Hematopoietic multipotent progenitor cell treated with erythropoietin and hydrocortisone succinate and interleukin-3 and kit ligand, for 17 days (in vitro differentiated cells): Measurements from ENCODE around the gene NR6A1.

Experiments used
- DNase-seq: peaks from one replicate; pipeline ENCODE4 v3.0.0-alpha.2; 2015; ENCODE audit warnings: low spot score

The NR6A1 gene

DNA sequence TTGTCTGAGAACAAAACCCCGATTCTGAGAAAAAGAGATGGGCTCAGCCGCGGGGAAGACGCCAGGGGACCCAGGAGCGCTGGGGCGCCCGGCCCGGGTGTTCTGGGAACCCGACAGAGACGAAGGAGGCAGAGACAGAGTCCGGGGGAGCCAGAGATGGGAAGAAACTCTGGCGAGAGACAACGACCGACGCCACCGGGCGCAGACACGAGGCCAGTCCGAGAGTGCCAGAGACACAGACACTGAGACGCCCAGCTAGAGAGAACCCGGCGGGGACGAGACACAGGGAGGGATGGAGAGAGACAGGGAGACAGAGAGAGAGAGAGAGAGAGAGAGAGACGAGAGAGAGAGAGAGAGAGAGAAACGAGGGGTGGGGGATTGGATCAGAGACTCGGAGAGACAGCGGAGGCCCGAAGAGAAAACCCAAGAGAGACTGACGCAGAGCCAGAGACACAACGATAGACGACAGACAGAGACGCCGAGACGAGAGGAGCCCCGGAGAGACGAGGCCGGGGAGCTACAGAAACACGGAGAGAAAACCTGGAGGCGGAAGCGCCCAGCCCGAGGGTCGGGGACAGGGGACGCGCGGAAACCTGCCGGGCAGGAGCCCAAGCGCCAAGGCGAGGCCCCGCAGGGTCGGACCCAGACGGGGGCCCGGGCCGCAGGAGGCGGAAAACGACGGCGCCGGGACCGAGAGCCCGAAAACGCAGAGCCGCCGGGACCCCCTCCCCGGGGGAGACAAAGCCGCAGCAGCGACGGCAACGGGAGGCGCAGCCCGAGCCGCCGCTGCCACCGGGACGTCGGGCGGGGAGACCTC, 267.2 kb downstream of the NR6A1 start:
- DNase-seq = no peak

DNA sequence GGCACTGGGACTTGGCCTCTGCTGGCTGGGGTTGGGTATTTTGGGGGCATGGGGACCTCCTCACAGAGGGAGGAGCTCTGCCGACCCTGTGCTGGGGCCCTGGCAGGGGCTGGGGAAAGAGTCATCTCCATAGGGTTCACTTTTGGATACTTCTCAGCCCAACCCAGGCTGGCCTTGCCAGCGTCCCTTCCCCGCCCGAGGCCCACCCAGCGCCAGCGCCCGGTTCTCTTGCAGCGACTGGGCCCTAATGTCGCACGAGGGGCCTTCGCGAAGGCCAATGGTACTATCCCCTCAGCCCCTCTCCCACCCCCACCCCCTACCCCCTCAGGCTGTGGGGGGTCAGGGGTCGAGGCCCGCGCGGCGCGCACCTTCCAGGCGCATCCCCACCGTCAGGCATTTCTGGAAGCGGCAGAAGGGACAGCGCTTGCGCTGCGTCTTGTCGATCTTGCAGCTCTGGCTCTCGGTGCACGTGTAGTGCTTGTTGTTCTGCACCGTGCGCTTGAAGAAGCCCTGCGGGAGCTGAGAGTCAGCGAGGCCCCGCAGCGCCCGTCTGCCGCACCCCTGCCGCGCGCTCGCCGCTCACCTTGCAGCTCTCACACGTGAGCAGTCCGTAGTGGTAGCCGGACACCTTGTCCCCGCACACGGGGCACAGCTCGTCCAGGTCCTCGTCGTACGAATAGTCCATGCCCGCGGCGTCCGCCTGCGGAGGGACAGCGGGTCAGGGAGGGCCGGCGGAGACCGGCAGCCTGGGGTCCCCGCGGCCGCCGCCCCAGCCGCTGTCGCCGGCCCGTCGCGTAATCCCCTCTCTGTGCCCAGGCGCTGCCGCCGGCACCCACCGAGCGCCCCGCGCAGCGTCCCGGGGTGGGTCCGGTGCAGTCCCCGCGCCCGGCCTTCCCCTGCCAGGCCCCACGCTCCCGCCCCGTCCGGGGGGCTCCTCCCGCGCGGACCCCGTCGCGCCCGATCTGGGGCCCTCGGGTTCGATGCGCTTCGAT, 268.1 kb downstream of the NR6A1 start:
- no peak for DNase-seq

DNA sequence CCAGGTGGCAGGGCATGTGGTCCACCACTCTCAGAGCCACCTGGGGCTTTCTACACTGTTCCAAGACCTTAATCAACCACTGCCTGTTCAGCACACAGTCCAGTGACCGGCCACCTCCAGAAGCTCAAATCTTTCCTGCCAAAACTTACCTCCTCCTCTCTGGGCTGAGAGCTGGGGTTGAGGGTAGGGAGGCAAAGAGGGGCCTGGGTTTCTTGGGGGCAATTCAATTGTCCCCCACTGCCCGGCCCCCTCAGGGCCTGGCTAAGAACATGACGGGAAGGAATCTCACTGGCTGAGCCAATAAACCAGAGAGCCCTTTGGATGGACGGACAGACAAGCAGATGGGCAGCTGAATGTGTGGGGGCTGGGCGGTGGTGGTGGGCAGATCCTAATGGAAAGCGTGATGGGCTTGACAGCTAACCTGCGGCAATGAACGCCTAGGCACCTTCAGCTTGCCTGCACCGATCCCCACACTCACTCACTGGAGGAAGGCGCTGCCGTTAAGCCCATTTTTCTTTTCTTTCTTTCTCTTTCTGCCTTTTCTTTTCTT, 269.3 kb downstream of the NR6A1 start:
- no peak for DNase-seq

DNA sequence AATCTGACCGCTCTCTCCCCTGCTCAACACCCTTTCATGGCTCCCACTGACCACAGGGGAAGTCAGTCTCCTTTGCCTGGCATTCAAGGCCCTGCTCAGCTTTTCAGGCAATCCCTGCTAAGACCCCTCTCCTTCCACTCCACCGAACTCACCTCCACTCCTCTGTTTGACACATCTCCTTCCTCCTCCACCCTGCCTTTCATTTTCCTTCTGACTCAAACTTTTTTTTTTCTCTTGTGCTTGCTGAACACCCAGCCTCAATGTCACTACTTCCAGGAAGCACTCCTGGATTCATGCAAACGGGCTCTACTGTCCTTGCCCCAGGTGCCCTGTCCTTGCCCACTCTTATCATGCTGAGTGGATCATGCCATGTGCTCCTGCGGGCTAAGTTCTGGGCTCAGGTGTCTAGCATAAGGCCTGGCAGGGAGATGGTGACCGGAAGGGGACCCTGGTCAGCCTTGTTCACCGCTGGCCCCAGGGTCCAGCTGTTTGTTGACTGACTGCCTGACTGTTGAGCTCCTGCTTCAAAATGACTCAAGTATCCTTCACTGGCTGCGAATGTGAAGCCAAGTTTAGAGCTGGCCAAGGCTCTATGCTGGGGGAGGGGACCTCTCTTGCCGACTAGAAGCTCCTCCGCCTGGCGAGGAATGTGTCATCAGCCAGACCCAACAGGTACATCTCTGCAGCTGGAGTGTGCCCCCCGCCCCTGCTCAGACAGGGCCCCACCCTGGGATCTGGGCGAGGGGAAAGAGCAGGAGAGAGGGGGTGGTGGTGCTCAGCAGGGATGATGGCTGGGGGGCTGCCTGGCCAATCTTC, 270.1 kb downstream of the NR6A1 start:
- DNase-seq = no peak

DNA sequence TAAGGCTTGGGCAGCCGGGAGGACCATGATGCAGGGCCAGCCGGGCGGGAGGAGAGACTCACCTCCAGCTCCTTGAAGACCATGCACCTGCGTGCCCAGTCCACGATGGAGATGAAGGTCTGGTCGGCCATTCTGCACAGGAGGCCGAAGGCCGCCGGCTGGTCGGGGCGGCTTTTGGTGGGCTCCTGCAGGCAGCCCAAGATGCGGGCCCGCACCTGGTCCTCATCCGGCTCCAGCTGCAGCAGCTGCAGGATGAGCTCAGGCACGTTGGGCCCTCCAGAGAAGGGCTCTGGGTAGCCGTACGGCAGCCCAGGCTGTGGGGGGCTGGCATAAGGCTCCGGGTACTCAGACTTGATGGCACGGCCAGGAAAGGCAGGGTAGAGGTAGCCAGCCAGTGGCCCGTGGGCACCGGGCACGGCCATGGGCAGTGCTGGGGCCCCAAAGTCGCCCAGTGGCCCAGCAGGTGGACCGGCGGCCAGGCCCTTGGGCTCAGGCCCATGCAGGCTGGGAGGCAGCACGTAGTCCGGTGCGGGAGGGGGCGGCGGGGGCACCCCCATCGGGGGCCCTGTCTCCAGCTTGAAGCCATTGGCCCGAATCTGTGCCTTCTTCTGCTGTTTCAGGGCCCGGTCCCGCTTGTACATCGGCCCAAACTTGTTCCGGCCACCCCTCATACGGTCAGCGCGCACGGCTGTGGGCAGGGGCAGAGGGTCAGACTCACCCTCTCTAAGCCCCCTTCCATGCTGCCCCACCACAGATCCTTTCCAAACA, 270.9 kb downstream of the NR6A1 start:
- DNase-seq = no peak

DNA sequence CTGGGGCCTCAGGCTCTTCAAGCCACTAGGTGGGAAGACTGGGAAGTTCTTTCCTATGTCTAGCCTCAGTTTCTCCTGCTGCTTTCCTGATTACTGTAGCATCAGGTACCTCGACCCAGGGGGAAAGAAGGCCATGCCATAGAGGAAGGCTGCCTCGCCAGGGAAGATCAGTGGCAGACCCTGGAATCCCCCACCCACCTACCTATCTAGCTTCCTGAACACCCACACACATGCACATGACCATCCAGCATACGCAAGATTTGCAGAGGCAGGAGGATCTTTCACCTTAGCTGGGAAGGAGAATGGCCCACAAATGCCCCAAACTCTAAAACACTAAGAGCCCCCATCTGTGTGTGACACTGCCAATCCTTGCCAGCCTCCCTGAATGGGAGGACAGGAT, 271.9 kb downstream of the NR6A1 start:
- no peak for DNase-seq

DNA sequence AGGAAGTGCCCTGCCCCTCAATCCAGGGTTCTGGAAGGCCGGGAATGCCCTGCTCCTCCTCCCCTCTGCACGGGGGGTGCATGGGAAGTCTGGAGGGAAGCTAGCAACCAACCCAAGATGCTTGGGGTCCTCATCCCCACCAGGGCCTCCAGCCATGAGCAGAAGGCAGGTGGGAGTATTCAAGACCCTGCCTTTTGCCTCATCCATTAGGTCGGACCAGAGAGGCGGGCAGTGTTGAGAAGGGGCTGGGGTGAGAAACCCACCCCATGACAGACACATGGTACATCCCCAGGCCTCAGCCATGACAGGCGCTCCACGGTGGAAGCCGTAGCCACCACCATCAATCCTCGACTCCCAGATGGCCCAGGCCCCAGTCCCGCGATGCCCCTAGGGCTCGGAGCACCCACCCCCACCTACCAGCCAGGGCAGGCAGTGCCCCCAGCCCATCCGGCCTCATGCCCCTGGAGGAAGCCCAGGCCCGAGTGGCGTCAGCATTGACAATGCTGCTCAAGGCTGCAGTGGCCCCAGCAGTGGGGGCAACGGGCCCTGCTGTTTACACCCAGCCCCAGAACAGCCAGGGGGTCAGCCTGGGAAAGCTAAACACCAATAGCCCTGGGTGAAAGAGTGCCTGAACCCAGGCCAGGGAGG, 272.5 kb downstream of the NR6A1 start:
- no peak for DNase-seq

DNA sequence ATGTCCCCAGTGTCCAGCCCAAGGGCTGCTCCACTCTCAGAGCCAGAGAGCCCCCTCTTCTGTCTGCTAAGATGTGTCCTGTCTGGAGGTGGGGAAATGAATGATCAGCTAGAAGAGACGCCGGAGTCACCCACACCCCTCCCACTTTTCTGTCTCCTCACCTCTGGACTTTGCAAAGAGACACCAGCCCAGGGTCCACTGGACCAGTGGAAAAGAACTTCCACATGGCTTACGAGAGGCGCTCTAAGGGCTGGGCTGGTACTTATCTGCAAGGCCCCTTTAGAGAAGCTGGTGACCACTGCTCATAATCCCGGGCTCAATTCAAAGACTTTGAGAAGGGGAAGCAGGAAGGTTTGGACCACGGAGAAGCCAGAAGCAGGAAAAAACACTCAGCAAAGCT, 273.1 kb downstream of the NR6A1 start:
- DNase-seq = no peak

DNA sequence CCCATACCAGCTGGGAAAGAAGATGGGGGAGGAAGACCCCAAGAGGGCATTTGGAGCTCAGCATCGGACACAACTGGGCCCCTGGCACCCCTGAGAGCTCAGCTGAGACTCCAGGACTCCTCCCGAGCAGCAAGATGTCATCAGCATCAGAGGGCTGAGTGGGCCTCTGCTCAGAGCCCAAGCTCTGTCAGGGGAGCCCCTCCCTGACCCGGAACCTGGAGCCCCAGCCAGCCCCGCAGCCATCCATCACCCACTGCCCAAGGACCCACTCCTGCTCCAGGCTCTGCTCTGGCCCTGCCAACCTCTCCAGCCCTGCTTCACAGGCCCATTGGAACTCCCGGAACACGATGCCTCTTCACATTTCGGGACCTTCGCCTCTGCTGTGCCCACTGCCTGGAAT, 273.7 kb downstream of the NR6A1 start:
- no peak for DNase-seq

DNA sequence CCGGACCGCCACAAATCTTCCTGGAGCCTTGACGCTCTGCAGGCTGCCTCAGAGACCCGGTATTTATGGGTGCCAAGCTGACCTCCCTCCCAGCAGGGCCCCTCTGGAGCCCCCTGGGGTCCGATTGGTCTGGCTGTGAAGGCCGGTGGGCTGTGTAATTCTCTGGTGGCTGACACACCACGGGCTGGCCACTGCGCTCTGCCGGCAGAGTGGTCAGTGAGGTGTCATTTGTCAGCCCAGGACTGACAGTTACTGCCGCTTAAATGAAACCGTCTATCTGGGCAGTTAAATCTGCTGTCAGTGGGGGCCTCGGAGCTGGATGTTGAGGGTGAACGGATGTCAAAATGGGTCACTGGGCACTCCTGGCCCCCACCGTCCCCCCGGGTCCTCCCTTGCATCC, 274.6 kb downstream of the NR6A1 start:
- no peak for DNase-seq

DNA sequence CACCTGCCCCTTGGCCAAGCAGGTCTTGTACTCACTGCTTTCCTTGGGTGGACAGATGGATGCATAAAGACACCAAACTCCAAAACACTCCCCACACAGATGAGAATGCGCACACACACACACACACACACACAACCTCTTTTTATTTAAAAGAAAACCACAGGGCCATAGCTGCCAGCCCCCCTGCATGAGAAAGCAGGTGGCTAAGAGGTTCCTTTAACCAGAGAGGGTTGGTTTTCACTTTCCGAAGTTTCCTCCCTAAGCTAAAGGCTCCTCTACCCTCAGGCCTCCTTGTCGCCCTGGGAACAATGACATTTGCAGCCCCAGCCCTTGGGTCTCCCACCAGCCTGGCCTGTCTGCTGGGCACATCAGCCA, 275.0 kb downstream of the NR6A1 start:
- no peak for DNase-seq

DNA sequence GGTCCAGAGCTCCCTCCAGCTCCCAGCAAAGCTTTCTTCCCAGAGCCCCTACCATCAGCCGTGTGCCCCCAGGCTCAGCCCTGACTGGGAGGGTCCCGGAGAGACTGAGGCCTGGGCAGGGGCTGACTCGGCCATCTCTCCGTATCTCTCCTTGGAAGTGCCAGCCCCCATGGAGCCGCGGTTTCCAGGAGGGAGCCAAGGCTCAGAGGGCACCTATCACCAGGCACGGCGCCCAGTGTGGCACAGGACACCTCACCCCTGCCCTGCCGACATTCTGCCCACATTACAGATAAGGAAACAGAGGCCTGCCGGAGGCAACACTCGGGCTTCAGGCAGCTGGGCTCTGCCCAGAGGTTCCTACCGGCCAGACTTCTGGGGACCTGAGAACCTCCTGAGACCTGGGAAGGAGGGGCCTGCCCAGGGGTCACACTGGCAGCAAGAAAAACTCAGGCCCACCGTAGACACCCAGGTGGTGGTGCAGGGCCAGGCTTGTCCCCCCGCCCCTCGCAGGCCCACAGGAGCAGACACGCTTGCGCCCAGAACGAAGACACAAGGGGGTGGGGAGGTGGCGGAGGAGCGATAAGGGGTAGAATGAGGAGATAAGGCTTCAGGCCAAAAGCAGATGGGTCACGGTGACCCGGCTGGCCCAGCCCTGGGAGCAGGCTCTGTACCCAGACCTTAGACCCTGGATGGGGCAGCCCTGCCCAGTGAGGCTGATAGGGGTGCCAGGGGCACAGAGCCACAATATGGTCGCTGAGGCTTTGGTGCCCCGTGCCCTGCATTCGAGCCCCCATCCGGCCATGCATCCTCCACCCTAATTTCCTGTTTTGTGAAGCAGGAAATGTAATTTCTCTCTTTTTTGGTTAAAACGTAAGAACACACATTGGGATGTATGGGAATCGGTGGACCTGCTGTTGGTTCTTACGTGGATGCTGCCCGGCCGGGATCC, 275.7 kb downstream of the NR6A1 start:
- no peak for DNase-seq

DNA sequence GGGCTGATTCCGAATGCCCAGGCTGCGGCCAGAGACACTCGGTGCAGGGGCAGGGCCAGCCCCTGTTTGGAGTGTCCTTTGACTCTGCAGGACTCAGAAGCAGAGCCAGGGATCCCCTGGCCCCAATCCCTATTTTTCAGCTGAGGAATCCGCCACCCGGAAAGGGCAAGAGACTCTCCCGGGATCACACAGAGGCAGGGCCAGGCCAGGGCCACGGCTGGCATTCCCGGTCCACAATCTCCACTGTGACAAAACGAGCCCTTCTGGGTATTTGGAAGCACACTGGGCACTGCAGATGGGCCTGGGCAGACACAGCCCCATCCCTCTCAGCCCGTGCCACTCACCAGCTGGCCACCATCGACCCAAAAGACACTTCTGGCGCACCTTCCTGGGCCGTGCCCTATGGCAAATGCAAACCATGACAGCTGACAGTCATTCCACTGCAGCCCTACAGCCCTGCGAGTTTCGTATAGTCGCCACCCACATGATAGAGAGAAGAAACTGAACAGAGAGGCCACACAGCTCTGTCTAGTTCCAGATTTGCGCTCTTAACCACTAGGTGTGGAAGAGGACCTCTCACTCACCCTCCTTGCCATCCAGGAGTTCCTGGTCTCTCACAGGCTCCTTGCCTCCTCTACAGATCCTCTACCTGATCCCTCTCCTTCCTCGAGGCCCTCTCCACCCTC, 277.2 kb downstream of the NR6A1 start:
- DNase-seq = no peak

DNA sequence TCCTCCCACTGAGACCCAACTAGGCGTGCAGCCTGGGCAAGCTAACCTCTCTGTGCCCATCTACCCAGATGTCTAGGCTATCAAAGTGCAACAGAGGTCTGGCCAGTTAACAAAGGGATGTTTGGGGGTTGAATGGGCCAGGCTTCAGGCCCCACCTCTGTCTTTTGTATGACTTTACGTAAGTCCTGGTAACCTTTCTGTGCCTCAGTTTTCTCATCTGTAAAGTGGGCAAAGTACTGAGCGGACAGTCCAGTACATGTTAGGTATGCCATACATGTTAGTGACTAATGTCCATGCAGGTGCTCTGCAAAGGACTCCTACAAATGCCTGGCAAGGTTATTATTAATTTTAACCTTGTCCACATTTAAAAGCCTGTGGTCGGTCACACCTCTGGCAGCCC, 277.9 kb downstream of the NR6A1 start:
- no peak for DNase-seq

DNA sequence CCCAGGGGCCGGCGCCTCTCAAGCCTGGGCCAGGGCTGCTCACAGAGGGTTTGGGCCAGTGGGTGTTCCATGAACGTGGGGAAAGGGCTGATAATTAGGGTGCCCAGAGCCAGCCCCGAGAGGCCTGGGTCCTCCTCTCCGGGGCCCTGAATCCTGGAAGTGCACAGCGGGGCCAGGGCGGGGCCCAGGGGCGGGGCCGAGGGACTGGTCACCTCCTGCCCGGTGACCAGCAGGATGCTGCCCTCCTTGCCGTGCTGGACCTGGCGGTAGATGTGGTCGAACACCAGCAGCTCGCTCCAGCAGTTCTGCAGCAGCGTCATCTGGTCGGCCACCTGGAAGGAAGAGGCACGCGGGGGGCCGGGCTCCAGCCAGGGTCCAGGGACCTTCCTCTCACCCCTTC, 278.3 kb downstream of the NR6A1 start:
- DNase-seq = no peak

DNA sequence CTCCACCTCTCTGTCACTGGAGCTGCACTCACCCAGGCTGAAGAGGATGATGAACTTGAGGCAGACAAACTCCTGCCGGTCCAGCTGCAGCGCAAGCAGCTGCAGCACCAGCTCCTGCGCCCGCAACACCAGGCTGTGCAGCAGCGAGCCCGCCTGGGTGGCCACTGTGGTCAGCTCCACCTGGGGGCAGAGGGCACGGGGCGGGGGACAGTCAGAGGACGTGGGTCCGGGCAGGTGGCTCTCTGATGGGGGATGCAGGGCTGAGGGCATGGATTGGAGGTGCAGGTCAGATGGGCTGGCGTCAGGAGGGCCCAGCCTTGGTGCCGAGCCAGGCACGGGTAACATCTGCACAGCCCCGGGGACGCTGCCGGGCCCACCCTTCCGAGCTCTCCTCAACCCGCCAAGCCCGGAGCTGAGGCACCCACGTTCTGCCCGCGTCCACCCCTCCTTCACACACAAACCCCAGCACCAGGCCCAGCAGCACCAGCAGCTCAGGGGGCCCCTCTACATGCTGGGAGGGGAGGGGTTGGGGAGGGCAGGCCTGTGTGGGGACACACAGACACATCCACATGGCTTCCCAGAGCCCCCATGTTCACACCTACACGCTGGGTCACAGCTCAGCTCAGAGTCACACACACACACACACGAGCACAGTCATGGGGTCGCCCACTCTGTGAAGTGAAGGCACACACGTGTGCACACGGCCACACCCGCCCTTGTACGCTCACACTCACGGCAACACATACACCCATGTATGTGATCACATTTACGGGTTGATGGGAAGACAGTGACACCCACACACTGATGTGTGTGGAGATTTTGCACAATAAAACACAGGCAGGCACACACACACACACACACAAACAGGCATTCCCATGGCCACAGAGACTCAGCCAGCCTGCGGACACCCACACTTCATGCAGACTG, 279.8 kb downstream of the NR6A1 start:
- no peak for DNase-seq

DNA sequence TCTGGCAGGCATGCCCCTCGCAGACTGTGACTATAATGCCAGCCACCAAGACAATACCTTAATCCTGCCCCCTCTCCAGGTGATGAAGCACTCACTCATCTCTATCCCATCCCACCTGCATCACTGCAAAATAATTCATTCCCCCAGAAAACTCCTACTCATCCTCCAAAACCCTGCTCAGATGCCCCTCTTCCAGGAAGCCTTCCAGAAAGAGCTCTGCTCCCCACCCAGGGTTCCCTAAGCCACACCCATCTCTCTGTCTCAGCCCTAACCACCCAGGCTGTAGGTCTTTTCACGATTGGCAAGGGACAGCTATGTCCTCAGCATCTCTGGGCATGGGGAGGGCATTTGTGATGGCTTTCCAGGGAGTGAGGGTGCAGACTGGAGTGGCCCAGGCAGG, 281.1 kb downstream of the NR6A1 start:
- DNase-seq = no peak

DNA sequence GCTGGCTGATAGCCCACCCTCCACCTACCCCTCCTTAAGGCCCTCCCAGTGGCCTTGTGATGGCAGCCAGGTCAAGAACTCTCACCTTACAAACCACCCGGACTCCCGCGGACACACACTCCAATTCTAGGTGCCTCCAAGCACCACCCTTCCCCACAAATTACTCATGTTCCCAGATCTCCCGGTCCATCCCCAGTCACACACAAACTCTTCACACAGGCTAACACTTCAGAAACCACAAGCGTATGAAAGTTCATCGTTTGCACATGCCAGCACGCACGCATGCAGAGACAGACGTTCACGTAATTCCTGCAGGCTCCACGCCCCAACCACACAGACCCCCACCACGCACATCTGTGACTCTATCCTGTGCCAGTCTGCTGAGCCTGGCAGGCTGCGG, 281.9 kb downstream of the NR6A1 start:
- DNase-seq = no peak
